ENCODE measurements around the gene SLC6A6.

DNA sequence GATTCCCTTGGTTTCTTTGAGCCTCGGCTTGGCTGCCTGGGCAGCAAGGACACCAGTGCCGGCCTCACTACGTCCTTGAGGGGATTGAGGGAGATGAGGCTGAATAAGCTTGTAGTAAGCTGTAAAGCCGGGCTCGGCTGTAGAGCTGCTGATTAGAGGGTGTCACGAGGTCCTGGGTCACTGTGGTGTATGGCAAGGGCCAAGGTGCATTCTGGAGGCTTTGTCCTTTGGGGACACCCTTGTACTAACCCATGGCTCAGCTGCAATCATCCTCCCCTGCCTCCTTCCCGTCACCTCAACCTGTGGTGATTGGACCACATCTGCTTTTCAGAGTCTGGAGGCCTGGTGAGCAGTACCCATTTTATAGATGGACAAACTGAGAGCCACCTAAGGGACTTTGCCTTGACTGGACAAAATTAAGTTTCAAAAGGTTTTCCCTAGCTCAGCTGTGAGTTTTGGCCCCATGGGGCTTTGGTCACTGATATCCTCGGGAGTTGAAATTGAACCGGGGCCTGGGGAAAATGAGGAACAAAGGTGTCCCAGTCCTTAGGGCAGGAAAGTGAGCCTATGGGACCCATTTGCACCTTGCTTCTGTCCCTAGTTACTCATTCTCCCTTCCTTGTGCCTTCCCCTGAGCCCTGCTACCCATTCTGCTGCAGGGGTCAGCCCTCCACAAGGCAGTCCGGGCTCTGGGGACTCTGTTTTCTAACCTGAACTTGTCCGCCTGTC lies 2.4 kb downstream of the SLC6A6 start:
- TF ChIP-seq, protein P1, sequence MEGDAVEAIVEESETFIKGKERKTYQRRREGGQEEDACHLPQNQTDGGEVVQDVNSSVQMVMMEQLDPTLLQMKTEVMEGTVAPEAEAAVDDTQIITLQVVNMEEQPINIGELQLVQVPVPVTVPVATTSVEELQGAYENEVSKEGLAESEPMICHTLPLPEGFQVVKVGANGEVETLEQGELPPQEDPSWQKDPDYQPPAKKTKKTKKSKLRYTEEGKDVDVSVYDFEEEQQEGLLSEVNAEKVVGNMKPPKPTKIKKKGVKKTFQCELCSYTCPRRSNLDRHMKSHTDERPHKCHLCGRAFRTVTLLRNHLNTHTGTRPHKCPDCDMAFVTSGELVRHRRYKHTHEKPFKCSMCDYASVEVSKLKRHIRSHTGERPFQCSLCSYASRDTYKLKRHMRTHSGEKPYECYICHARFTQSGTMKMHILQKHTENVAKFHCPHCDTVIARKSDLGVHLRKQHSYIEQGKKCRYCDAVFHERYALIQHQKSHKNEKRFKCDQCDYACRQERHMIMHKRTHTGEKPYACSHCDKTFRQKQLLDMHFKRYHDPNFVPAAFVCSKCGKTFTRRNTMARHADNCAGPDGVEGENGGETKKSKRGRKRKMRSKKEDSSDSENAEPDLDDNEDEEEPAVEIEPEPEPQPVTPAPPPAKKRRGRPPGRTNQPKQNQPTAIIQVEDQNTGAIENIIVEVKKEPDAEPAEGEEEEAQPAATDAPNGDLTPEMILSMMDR (IDR thresholded peaks at IDR 0.05; ENCODE audit: borderline replicate concordance, extremely low read depth, low read length, poor library complexity, severe bottlenecking): no peak
- no peak for TF ChIP-seq EZH2 (IDR thresholded peaks at IDR 0.05; ENCODE audit: borderline replicate concordance, low read depth, low read length, severe bottlenecking)
